HG03442 (cell line): ENCODE results near the gene TMEM244.
"Not testable (repeated sequence)": the region's sequence is repeated elsewhere in the genome, so short reads cannot be mapped to it uniquely, and the experiment has no call there.

Experiments used
- ATAC-seq: cut with Tn5 transposase; IDR thresholded peaks from one replicate; pipeline ENCODE4 v1.9.1; 2021; ENCODE audit warnings: mild to moderate bottlenecking, moderate library complexity; ENCODE audit not compliant: unreplicated experiment

The TMEM244 gene

GRCh38 chr6:129867403-129867802 lies 6.3 kb upstream of the TMEM244 start:
- ATAC-seq = no peak

DNA sequence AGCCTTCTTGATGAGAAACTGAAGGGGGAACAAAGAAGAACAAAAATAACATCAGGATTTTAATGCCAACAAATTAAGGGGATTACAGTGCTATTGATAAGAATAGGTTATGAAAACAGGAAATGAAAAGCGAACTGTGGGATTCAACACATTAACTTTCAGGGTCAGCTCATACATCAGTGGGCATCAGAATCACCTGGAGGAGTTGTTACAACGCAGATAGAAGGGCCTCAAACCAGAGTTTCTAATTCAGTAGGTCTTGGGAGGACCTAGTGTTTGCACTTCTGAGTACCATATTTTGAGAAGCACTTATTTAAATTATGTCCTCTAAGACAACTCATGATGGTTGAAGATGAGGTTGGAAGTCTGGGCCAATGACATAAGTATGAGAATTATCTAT lies 5.6 kb upstream of the TMEM244 start:
- ATAC-seq = no peak

DNA sequence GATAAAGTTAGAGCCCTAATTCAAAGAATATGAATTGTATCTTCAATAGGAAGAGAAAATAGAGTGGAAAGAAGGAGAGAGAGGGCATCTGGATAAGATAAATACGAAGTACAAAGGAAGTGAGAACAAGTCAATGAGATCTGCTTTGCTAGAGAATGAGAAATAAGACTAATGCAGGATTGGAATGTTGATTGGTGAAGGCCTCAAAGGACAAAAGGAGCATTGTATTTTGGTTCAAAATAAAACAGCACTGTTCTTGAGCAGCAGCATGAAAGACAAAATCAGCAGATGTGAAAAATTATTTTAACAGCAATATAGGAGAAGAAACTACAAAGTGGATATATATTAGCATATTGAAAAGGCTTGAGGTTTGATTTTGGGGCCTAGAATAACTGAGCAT lies 5.1 kb upstream of the TMEM244 start:
- no peak for ATAC-seq

- no peak for ATAC-seq
Measured at GRCh38 chr6:129865013-129865412, 3.9 kb upstream of the TMEM244 start.

GRCh38 chr6:129863664-129864063 lies 2.5 kb upstream of the TMEM244 start:
- ATAC-seq = no peak

DNA sequence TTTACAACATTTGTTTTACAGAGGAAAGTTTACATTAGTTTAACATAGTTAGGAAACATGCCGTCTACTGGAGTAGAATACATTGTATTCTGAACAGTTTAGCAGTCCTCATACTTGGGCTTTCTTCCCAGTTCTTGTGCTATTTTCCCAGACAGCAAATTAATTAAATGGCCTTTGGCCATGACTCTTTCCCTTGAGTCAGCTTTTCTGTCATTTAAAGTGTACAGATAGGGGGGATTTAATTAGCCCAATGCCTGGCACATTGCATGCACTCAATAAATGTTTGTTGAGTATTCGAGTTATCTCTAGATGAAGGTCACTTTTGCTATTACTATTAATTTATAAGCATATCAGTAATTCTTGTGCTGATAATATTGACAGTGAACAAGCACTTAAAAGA lies 1.6 kb downstream of the TMEM244 start:
- ATAC-seq = no peak

GRCh38 chr6:129857838-129858237 lies 3.3 kb downstream of the TMEM244 start:
- no peak for ATAC-seq

GRCh38 chr6:129853996-129854711 lies 7.0 kb downstream of the TMEM244 start:
- no peak for ATAC-seq

DNA sequence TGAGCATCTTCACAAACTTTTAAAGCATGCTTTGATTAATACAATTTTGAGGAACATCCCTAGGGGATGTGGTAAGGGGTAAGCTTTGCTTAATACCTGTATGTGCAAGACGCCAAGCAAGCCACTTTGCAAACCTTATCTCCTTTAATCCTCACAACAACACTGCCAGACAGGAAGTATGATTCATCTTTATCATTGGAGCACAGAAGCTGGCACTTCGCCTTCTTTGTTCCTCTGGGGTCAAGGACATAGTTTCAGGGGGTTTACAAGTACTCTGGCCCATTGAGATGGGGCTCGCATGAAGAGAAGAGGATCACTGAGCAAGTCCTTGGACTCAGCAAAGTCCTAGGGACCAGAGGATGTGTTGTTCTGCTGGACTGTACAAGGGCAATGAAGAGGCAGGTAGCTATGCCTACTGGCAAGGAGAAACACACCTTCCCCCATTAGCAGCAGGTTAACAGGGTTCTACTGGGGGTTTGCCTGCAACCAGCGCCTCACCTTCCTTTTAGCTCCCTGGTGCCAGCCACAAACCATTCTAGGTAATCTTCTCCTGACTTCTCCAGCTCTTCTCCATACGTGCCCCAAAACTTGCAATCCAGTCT lies 8.8 kb downstream of the TMEM244 start:
- no peak for ATAC-seq

DNA sequence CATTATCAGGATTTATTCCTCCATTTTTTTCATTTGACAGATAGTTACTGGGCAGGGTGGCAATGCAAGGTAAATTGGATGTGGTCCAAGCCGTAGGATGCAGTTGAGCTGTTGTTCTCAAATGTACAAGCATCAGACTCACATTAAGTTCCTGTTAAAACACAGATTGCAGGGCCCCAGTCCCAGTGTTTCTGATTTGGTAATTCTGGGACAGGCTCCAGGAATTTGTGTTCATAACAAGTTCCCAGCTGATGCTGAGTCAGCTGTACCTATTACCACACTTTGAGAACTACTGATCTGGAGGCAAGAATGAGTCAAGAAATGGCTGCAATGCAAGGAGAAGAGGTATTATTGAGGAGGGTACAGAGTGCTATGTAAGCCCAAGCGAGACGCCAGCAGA lies 11.7 kb downstream of the TMEM244 start:
- no peak for ATAC-seq

DNA sequence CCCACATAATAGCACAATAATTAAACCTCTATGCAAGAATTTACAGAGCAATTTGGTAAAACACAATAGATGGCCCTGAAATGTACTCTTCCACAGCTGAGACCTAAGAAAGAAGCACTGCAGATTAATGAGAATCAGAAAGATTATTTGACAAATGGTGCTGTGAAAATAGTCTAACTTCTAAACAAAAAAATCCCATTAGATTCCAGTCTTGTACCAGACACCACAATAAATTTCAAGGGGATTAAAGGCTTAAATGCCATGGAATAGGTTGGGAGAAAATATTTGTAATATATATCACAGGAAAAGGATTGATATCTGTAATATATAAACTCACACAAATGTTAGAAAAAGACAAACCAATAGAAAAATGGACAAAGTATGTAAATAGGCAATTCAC lies 14.4 kb downstream of the TMEM244 start:
- ATAC-seq = no peak

DNA sequence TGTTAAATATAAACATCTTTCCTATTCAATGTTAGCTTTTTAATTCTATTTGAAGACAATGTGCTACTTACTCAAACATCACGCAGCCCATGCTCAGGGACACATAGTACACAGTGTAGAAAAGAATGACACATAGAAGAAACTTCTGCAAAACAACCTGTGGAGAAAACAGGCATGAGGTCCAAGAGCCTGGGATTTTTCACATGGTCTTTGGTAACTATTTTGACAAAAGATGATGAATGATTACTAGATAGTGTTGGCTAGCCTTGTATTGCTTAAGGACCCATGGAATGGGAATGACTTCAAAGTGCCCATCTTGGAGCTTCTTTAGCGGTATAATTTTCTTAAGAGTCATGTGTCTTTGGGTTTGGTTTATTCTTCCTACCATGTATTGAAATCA lies 15.4 kb downstream of the TMEM244 start:
- ATAC-seq = no peak

GRCh38 chr6:129844118-129844891 lies 16.8 kb downstream of the TMEM244 start:
- no peak for ATAC-seq

DNA sequence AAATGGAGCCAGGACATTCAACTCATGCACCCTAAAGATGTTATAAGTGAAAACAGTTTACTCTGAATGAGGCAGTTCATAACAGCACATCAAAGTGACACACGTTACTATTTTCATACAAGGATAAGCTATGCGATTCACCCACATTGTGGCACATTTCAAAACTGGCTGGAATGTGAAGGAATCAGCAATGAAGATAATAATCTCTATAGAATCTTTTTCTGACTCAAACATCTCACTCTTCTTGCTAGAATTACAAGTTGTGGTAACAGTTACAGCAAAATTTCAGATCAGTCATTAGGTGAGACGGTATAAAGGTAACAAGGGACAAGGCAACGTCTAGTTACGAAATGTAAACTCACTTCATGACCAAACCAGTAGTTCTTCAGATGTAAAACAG lies 17.5 kb downstream of the TMEM244 start:
- no peak for ATAC-seq

DNA sequence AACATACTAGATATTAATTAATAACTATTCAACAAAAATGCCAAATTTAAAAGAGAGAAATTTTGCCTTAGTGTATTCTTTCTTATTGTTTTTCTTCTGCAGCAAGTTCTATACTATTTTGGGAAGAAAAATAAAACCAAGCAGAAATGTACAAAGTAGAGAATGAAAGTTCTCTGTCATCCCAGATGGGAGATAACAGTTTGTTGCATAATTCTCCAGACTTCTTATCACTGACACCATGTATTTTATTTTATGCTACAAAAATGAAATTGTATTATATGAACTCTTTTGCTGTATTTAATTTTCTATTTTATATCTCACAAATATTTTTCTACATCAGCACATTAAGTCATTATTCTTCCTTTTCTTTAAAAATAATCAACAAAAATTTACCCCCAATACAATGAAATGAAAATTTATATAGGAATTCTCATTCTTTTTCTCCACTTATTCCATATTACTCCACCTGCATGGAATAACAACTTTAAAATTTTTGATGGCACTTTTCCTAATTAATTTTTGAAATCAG lies 18.2 kb downstream of the TMEM244 start:
- ATAC-seq = no peak

GRCh38 chr6:129842137-129842536 lies 19.0 kb downstream of the TMEM244 start:
- no peak for ATAC-seq

- ATAC-seq = not testable (repeated sequence)
Measured at GRCh38 chr6:129839562-129839961, 21.6 kb downstream of the TMEM244 start.

GRCh38 chr6:129835691-129836090 lies 25.4 kb downstream of the TMEM244 start:
- no peak for ATAC-seq

- ATAC-seq = no peak
Measured at GRCh38 chr6:129832299-129832698, 28.8 kb downstream of the TMEM244 start.

DNA sequence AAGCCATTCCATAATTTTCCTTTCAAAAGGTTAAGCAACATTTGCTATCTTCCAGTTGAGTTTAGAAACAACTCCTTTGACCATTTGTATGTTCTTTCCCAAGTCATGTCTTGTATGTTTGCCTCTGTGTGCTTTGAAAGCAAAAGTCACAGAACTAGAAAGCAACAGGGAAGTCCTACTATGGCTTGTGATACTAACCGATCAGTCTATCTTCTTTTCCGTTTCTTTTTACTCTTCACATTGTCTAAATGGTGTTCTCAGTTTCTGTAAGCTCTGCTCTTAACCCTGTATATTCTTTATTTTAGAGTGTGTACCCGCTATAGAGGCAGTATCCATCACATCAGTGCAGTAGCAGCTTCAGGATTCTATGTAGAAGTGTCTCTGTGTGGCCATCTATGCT lies 32.9 kb downstream of the TMEM244 start:
- no peak for ATAC-seq

DNA sequence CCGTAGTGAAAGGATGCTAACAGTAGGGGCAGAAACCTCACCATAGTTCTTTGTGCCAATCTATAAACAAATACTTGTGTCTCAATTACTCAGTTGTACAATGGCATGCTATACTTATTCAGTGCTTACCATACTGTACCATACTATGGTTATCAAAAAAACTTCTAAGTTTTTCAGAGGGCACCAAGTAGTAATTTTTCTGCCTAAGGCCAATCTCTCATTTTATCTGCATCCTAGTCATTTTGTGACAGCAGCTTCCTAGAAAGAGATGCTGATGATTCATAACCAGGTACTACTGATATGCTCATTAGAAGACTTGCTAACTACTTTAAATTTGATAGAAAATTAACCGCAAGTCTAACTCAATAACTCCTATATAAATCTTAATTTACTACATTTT lies 42.9 kb downstream of the TMEM244 start:
- ATAC-seq = no peak

GRCh38 chr6:129817821-129818220 lies 43.3 kb downstream of the TMEM244 start:
- ATAC-seq = no peak
